Heart right ventricle (tissue), 16 donors: ENCODE measurements around the gene POU2F3. TPM values are rescaled to one million over a fixed set of nuclear protein-coding genes. Genes with fewer than 3 reads are reported as not detected.
A peak's percentile ranks its signal among the peaks of the same experiment; 100 is the strongest.

Experiments
- ATAC-seq, 8 donors: fragments of 200-7000 bp; cut with Tn5 transposase; one replicate each; pipeline ENCODE4 v1.9.1; 2020; ENCODE audit warnings: mild to moderate bottlenecking in 8 of 8, moderate library complexity in 8 of 8, moderate number of reproducible peaks in 1 of 8
- DNase-seq, 2 donors: peaks; one replicate each; pipeline ENCODE4 v3.0.0-alpha.2; 2020
- H3K27ac ChIP-seq, 10 donors: fragments of 200-600 bp; sonication (generic) in 2 of 10; one replicate each; pipeline versions ENCODE4 v1.5.0 to v1.8.0; 2020 to 2022; ENCODE audit warnings: mild to moderate bottlenecking in 3 of 10
- H3K27me3 ChIP-seq, 7 donors: fragments of 200-600 bp; one replicate each; pipeline ENCODE4 v1.8.0; 2021 to 2022; ENCODE audit warnings: mild to moderate bottlenecking in 2 of 7
- H3K36me3 ChIP-seq, 9 donors: fragments of 200-600 bp; sonication (generic) in 1 of 9; one replicate each; pipeline versions ENCODE4 v1.5.0 to v1.8.0; 2020 to 2022; ENCODE audit warnings: mild to moderate bottlenecking in 2 of 9
- H3K4me1 ChIP-seq, 9 donors: fragments of 200-600 bp; sonication (generic) in 1 of 9; one replicate each; pipeline versions ENCODE4 v1.5.0 to v1.8.0; 2020 to 2022; ENCODE audit warnings: mild to moderate bottlenecking in 4 of 9
- H3K4me3 ChIP-seq, 10 donors: fragments of 200-600 bp; sonication (generic) in 2 of 10; one replicate each; pipeline versions ENCODE4 v1.5.0 to v1.8.0; 2020 to 2022; ENCODE audit warnings: mild to moderate bottlenecking in 7 of 10, moderate library complexity in 2 of 10
- H3K9me3 ChIP-seq, 11 donors: fragments of 200-600 bp in 10 of 11; sonication (generic) in 2 of 11; one replicate each; pipeline versions ENCODE4 v1.5.0 to v1.8.0; 2013 to 2022; ENCODE audit warnings: mild to moderate bottlenecking in 2 of 11, control low read depth in 1 of 11, moderate library complexity in 1 of 11
- CTCF ChIP-seq, 9 donors: fragments of 200-600 bp; sonication (generic) in 2 of 9; IDR thresholded peaks; one replicate each; pipeline versions ENCODE4 v1.5.0 to v1.8.0; 2021 to 2022; ENCODE audit warnings: antibody characterized with exemption in 9 of 9, mild to moderate bottlenecking in 5 of 9, moderate library complexity in 1 of 9
- WGBS, 2 donors: extraction: QIAGEN DNeasy Blood & Tissue Kit; methylation state at CpG; one replicate each; pipeline ENCODE4 v1.1.7; 2013; ENCODE audit warnings: inconsistent platforms in 1 of 2; 5-methylcytosine and 5-hydroxymethylcytosine counted together
- intact Hi-C, 10 donors: fragments of 100-400 bp; cut with DNase I; formaldehyde crosslinking; loops; one replicate each; pipeline versions ENCODE4 v1.11.1 to v1.14.2; 2022
- polyA plus RNA-seq, 2 donors: library from polyadenylated mRNA; stranded (reverse); fragments of 200-250 nt; gene quantifications; one replicate each; pipeline ENCODE4 v1.2.3, GENCODE V29; 2013
- total RNA-seq, 10 donors: library from RNA; stranded (reverse); fragmentation: NEBNext Ultra II Directional in 3 of 10; extraction: Animal tissue kit (Norgen Biotek cat#: 25700) in 3 of 10; gene quantifications; one replicate each; pipeline versions ENCODE4 v1.2.1 to v1.2.4, GENCODE V29; 2021 to 2023
- donor health status: Arrhythmogenic right ventricular cardiomyopathy.
- donor health status: ischemic (EF 13 %, LVEDD 7.1; RV severe dilation, severe dysfunction).
- donor health status: healthy with polysubstance abuse.
- donor health status: DM: no; HTN: yes; CAD: no.
- donor health status: DM: no; HTN: no; CAD: no.
- donor health status: ischemic (EF 25% LVEDD 6.9; RV normal size, moderate dysfunction).
- donor health status: ischemic (EF 25% LVEDD 5.7; RV mildly dilated, moderate dysfunction).
- donor health status: healthy.
- donor health status: DM: yes; HTN: yes; CAD: no.
- donor health status: Ischemic cardiomyopathy.
- donor health status: ischemic (EF 35%, LVEDD 5.7; RV mildly dilated, moderate dysfunction).
- donor health status: nonischemic (EF 11% LVEDD 7.7; RV severe dilation, severe dysfunction).
- donor health status: DM: yes; HTN: yes; CAD: no.
- donor health status: PGD.
- donor health status: ischemic (EF 29% LVEDD 5.4; RV normal size, mild dysfunction).
- donor health status: nonischemic (EF 23%, LVEDD 6.1; RV moderate dilation, normal function).

Gene POU2F3
- total and polyA plus RNA-seq, 12 donors, result 0.03 to 0.15 TPM; not detected in 10

- no peak for TF ChIP-seq CTCF (IDR thresholded peaks at IDR 0.05)
- Histone ChIP-seq H3K27me3 (peaks cover 0 to 31% (median 0%) of the 10 kb centered on the region in 7 donors), H3K36me3 (no peaks in the 10 kb centered on the region), H3K4me1 (peaks cover 8 to 38% (median 13%) of the 10 kb centered on the region in 9 donors), H3K27ac (no peak overlapping the region), H3K4me3 (no peak overlapping the region), H3K9me3 (no peaks in the 10 kb centered on the region)
- 83 to 86% methylated on average over 4 of the region's 4 CpGs for WGBS, 2 donors
- ATAC-seq (no peak), DNase-seq (no peak)
- intact Hi-C loops, result no loop called here
These were observed 79.0 kb downstream of the POU2F3 start for GRCh38 chr11:120318906-120319305.

- Histone ChIP-seq H3K27ac (peak within 1 kb of the TSS; percentile 84 to 99 (median 94)), H3K27me3 (peaks cover 0 to 74% (median 0%) of the 10 kb centered on the region in 7 donors), H3K36me3 (peaks cover 0 to 11% (median 5%) of the 10 kb centered on the region in 9 donors), H3K9me3 (no peaks in the 10 kb centered on the region), H3K4me1 (peaks cover 9 to 36% (median 24%) of the 10 kb centered on the region in 9 donors), H3K4me3 (peak within 1 kb of the TSS; percentile 40 to 91 (median 72))
- peak in 4 of 9 donors; percentile 11 to 36 (median 28) for TF ChIP-seq CTCF (IDR thresholded peaks at IDR 0.05)
- WGBS, 2 donors, result 1% methylated on average over 78 to 84 of the region's 84 CpGs
- ATAC-seq (peak; percentile 77 to 86 (median 82)), DNase-seq (peak; percentile 72 to 76)
- intact Hi-C loops, result loop anchor here in 1 of 10 donors (10.0 kb wide), 1 partner anchor 360 kb away; no protein-coding TSS in a partner anchor
These were observed 85.2 kb downstream of the POU2F3 start, which contains the start of gene TLCD5 for GRCh38 chr11:120324932-120325810. TSS of gene TLCD5 (plus strand) at chr11:120325299. CDS start at chr11:120327442, 2,143 bp downstream.

- H3K9me3 ChIP-seq, result no peaks in the 10 kb centered on the region
- H3K36me3 ChIP-seq, result peaks cover 0 to 22% (median 7%) of the 10 kb centered on the region in 9 donors
- no peak for TF ChIP-seq CTCF (IDR thresholded peaks at IDR 0.05)
- H3K4me1 ChIP-seq, result peaks cover 9 to 47% (median 31%) of the 10 kb centered on the region in 9 donors
- peak overlapping the region; percentile 84 to 99 (median 94) for H3K27ac ChIP-seq
- H3K4me3 ChIP-seq, result peak overlapping the region in 9 of 10 donors; percentile 67 to 91 (median 72)
- H3K27me3 ChIP-seq, result peaks cover 0 to 84% (median 0%) of the 10 kb centered on the region in 7 donors
- WGBS, 2 donors, result 23 to 30% methylated on average over 3 of the region's 3 CpGs
- intact Hi-C loops, result loop anchor here in 1 of 10 donors (10.0 kb wide), 1 partner anchor 359 kb away; no protein-coding TSS in a partner anchor
- ATAC-seq, result peak in 6 of 8 donors; percentile 4 to 38 (median 22)
- no peak for DNase-seq
These were observed 86.3 kb downstream of the POU2F3 start for GRCh38 chr11:120326228-120326627.

- Histone ChIP-seq H3K4me1 (peaks cover 13 to 53% (median 37%) of the 10 kb centered on the region in 9 donors), H3K9me3 (no peaks in the 10 kb centered on the region), H3K27me3 (peaks cover 0 to 87% (median 0%) of the 10 kb centered on the region in 7 donors), H3K27ac (peak overlapping the region in 9 of 10 donors; percentile 84 to 99 (median 94)), H3K36me3 (peaks cover 0 to 23% (median 7%) of the 10 kb centered on the region in 9 donors), H3K4me3 (peak overlapping the region in 6 of 10 donors; percentile 13 to 91 (median 81))
- DNase-seq (no peak), ATAC-seq (peak in 1 of 8 donors; percentile 2)
- TF ChIP-seq CTCF (IDR thresholded peaks at IDR 0.05), result no peak
- intact Hi-C loops, result loop anchor here in 1 of 10 donors (10.0 kb wide), 1 partner anchor 358 kb away; no protein-coding TSS in a partner anchor
- WGBS, 2 donors, result 22 to 40% methylated on average over 4 of the region's 4 CpGs
These were observed 86.9 kb downstream of the POU2F3 start for GRCh38 chr11:120326845-120327281.
